Kidney (tissue), 14 donors: Measurements from ENCODE around the gene GLI1. TPM values are rescaled to one million over a fixed set of nuclear protein-coding genes. Genes with fewer than 3 reads are reported as not detected.
A peak's percentile ranks its signal among the peaks of the same experiment; 100 is the strongest.

ENCODE experiments used
- DNase-seq, 5 donors: peaks; one replicate each; pipeline ENCODE4 v3.0.0-alpha.2; 2013 to 2020
- FAIRE-seq: peaks from 2 replicates; lab custom pipeline; 2012; peaks lifted over from hg19 to GRCh38; lab: Jason Lieb, UNC
- H3K27ac ChIP-seq, 2 donors: one replicate each; pipeline ENCODE4 v1.7.0; 2013; ENCODE audit warnings: low read depth in 2 of 2, low read length in 2 of 2, inconsistent platforms in 1 of 2
- H3K27me3 ChIP-seq: one replicate; pipeline ENCODE4 v1.7.1; 2013; ENCODE audit warnings: low read length, inconsistent platforms; ENCODE audit not compliant: control insufficient read depth, insufficient read depth
- H3K36me3 ChIP-seq, 3 donors: one replicate each; pipeline versions ENCODE4 v1.7.0 to v1.7.1; 2013; ENCODE audit warnings: low read length in 3 of 3, control low read depth in 1 of 3, inconsistent platforms in 1 of 3; ENCODE audit not compliant: insufficient read depth in 3 of 3, control insufficient read depth in 2 of 3
- H3K4me1 ChIP-seq, 3 donors: one replicate each; pipeline versions ENCODE4 v1.7.0 to v1.7.1; 2013; ENCODE audit warnings: low read length in 3 of 3, inconsistent platforms in 1 of 3, low read depth in 1 of 3; ENCODE audit not compliant: control insufficient read depth in 2 of 3, insufficient read depth in 2 of 3
- H3K4me3 ChIP-seq, 3 donors: one replicate each; pipeline versions ENCODE4 v1.7.0 to v1.8.1; 2013; ENCODE audit warnings: low read length in 3 of 3, control low read depth in 1 of 3, inconsistent platforms in 1 of 3
- H3K9ac ChIP-seq, 3 donors: one replicate each; pipeline versions ENCODE4 v1.7.0 to v1.7.1; 2013; ENCODE audit warnings: low read length in 3 of 3, control low read depth in 1 of 3, inconsistent platforms in 1 of 3
- H3K9me3 ChIP-seq, 3 donors: one replicate each; pipeline versions ENCODE4 v1.7.0 to v1.7.1; 2013; ENCODE audit warnings: low read length in 3 of 3, control low read depth in 1 of 3, inconsistent platforms in 1 of 3; ENCODE audit not compliant: control insufficient read depth in 2 of 3, insufficient read depth in 1 of 3
- CTCF ChIP-seq: IDR thresholded peaks from 3 replicates; pipeline ENCODE4 v1.5.1; 2012; ENCODE audit warnings: mild to moderate bottlenecking, moderate library complexity, borderline replicate concordance; ENCODE audit not compliant: insufficient read depth; ENCODE audit errors: extremely low read depth
- intact Hi-C: fragments of 100-400 bp; cut with DNase I; formaldehyde crosslinking; loops from one replicate; pipeline ENCODE4 v1.11.1; 2022
- polyA plus RNA-seq: library from polyadenylated mRNA; stranded (reverse); fragments of 350-450 nt; fragmentation: Illumina TruSeq; extraction: RNeasy Lipid Tissue Mini Kit (QIAGEN cat#74804); gene quantifications from one replicate; pipeline ENCODE4 v1.2.3, GENCODE V29; 2014; ENCODE audit warnings: low read depth, low replicate concordance; ENCODE audit not compliant: insufficient read depth
- total RNA-seq: library from RNA; stranded (reverse); fragmentation: NEBNext Ultra II Directional; extraction: Animal tissue kit (Norgen Biotek cat#: 25700); gene quantifications from one replicate; pipeline ENCODE4 v1.2.1, GENCODE V29; 2021
- donor health status: control.
- donor health status: control.
- donor health status: control.
- donor health status: control.
- donor health status: control.
- donor health status: DM: yes; HTN: yes; CAD: no.
- donor health status: Normal renal cell carcinoma (clear cell type).

GLI1 gene
- total and polyA plus RNA-seq, 2 donors from 2014 or later = 1.4 to 2.8 TPM

- H3K4me1 ChIP-seq = peaks cover 0 to 8% (median 6%) of the 10 kb centered on the region in 3 donors
- FAIRE-seq (no peak), DNase-seq (peak in 1 of 5 donors; percentile 70)
- no peaks in the 10 kb centered on the region for H3K36me3 ChIP-seq
- intact Hi-C loops = no loop called here
- TF ChIP-seq CTCF = no peak
- H3K27ac ChIP-seq = peak overlapping the region in 1 of 2 donors; percentile 34
- H3K4me3 ChIP-seq = peak overlapping the region; percentile 60 to 84 (median 80)
- H3K9me3 ChIP-seq = no peaks in the 10 kb centered on the region
- peak overlapping the region; percentile 43 to 77 (median 66) for H3K9ac ChIP-seq
- H3K27me3 ChIP-seq = no peaks in the 10 kb centered on the region
Observed at GRCh38 chr12:57461917-57462250, 2.3 kb downstream of the GLI1 start.

GRCh38 chr12:57462251-57462911, 2.8 kb downstream of the GLI1 start:
- FAIRE-seq (no peak), DNase-seq (peak; percentile 92 to 96 (median 94))
- Histone ChIP-seq H3K9ac (peak overlapping the region; percentile 20 to 77 (median 41)), H3K27ac (peak overlapping the region; percentile 51 to 84), H3K27me3 (no peaks in the 10 kb centered on the region), H3K9me3 (no peaks in the 10 kb centered on the region), H3K4me1 (peaks cover 0 to 8% (median 6%) of the 10 kb centered on the region in 3 donors), H3K36me3 (no peaks in the 10 kb centered on the region), H3K4me3 (peak overlapping the region; percentile 60 to 84 (median 80))
- intact Hi-C loops = no loop called here
- peak; percentile 94 for TF ChIP-seq CTCF

GRCh38 chr12:57462912-57463253, 3.3 kb downstream of the GLI1 start:
- DNase-seq (no peak), FAIRE-seq (no peak)
- intact Hi-C loops = no loop called here
- Histone ChIP-seq H3K4me1 (peaks cover 0 to 8% (median 6%) of the 10 kb centered on the region in 3 donors), H3K27me3 (no peaks in the 10 kb centered on the region), H3K27ac (no peak overlapping the region), H3K4me3 (peak overlapping the region in 1 of 3 donors; percentile 84), H3K9ac (peak overlapping the region in 1 of 3 donors; percentile 63), H3K36me3 (no peaks in the 10 kb centered on the region), H3K9me3 (no peaks in the 10 kb centered on the region)
- TF ChIP-seq CTCF = no peak
